ENCODE measurements around the gene MYO18A.
A peak's percentile ranks its signal among the peaks of the same experiment; 100 is the strongest.
"Not testable (repeated sequence)": the region's sequence is repeated elsewhere in the genome, so short reads cannot be mapped to it uniquely, and the experiment has no call there.

MYO18A gene

DNA sequence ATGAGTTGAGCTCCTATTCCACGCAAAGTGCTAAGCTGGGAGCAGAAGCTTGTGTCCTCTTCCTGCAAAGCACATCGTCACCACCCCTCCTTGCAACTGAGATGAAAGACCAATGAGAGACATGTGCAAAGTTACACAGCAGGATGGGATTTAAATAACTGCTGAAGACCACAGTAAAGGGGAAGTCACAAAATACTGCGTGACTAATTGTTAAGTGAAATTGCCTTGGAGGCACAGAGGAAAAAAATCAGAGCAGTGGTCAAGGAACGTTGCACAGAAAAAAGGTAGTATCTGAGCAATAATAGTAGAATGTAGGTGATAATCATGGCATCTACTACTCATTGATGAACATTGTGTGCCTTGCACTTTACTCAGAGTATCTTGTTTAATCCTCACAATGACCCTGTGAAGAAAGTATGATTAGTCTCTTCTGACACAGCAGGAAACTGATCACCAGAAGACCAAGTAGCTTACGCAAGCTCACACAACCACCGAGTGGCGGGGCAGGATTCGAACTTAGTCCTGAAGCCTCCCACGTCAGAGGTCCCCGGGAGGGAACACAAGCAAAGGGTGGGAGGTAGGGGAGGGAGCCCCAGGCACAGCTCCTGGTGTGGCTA lies 15.4 kb upstream of the MYO18A start:
- peak; percentile 28 for DNase-seq

DNA sequence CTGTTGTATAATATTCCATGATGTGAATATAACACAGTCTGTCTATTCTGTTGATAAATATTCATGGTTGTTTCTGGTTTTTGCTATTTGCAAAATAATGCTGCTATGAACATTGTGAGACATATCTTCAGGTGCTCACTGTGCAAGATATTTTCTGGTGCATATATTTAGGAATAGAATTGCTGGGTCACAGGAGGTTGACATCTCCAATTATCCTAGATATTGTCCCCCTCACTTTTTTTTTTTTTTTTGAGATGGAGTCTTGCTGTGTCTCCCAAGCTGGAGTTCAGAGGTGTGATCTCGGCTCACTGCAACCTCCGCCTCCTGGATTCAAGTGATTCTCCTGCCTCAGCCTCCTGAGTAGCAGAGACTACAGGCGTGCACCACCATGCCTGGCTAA lies 14.5 kb upstream of the MYO18A start:
- no peak for DNase-seq

DNA sequence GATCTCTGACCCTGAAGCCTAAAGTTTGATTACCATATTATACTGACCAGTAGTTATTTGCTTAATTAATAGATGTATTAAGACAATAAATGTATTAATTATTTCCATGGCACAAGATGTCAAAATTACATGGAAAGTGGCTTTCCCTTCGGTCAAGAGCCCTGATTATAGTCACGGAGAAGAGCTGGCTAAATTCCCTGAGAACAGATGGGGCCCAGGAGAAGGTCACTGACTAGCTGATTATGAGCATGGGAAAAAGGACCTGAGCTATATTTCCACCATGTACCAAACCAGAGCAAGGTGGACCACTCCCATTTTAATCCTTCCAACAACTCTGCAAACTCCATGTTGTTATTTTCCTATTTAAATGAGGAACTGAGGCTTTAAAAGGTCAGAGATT lies 12.9 kb upstream of the MYO18A start:
- DNase-seq, result no peak

DNA sequence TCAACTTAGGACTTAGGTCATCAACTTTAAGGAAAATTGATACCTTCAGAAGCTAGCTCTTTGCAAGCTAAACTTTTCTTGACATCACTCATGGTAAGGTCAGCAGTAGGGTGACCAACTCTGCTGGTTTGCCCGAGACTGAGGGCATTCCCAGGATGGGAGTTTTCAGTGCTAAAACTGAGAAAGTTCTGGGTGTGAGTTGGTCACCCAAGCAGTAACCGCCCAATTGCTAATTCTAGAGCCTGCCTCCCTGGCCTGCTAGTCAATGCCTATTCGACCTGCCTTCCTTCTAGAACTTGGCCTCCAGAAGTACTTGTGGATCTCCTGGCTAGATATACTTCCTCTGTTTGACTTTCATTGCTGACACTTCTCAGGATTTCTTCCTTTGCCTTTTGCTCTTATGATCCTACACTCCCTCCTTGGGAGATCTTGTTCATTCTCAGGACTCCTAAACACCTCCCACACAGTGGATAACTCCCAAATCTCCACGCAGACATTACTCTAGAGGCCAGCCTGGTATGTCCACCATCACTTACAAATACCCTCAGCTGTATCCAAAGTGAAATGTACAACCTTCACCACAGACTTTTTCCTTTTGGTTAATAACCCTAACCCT lies 10.5 kb upstream of the MYO18A start:
- DNase-seq, result no peak

DNA sequence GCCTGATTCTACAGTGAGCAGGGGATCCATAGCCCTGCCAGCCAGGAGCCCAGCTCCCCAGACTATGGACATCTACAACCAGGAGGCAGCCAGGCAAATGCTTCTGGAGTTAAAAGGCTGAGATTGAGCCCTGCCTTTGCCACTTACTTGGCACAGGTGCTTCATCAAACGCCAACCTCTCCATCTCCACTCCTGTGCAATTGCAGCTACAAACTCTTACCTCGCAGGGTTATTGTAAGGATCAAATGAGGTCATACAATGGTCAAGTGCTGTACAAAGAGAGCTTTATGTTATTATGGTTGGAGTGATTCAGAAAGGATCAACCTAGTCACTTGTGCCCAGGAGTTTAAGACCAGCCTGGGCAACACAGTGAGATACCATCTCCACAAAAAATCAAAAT lies 9.8 kb upstream of the MYO18A start:
- DNase-seq, result no peak

DNA sequence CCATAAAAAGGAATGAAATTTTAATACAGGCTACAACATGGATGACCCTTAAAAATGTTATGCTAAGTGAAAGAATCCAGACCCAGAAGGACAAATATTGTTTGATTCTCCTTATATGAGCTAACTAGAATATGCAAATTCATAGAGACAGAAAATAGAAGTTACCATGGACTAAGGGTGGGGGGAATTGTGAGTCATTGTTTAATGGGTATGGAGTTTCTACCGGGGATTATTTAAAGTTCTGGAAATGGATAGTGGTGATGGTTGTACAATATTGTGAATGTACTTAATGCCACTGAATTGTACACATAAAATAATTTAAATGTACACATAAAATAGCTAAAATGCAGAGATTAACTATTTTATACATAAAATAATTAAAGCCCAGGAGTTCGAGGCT lies 9.2 kb upstream of the MYO18A start:
- DNase-seq, result no peak

DNA sequence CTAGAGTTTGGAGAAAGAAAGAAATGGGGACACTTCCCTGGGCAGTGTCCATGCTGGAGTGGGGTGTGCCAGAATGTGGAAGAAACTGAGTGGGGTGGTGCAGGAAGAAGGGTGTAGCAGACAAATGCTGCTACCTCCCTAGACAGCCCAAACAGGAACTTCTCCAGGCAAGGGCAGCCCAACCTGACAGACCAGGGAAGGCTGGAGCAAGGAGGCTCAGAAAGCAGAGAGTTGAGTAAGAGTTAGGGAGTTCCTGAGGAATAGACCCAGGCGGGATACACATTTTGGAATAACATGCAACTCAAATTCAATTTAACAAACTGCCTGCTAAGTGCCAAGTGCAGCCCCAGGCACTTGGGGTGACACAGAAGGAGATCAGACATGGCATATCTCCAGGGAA lies 1.0 kb upstream of the MYO18A start:
- DNase-seq, result no peak

DNA sequence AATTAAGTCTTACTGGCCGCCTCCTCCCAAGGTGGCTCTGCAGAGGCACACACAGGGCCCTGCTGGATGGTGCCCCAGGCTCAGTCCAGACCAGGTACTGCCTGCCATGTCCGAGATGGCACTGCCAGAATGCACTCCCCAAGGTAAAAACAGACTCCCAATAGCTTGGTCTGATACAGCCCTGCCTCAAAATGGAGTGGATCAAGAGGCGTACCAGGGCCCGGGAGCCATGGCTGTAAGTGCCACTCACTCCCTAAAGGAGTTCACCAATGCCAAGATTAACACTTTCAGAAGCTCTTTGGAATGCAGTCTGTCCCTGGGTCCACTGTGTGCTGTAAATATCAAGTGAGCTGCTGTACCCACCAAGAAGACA lies 576 bp upstream of the MYO18A start:
- DNase-seq, result no peak

DNA sequence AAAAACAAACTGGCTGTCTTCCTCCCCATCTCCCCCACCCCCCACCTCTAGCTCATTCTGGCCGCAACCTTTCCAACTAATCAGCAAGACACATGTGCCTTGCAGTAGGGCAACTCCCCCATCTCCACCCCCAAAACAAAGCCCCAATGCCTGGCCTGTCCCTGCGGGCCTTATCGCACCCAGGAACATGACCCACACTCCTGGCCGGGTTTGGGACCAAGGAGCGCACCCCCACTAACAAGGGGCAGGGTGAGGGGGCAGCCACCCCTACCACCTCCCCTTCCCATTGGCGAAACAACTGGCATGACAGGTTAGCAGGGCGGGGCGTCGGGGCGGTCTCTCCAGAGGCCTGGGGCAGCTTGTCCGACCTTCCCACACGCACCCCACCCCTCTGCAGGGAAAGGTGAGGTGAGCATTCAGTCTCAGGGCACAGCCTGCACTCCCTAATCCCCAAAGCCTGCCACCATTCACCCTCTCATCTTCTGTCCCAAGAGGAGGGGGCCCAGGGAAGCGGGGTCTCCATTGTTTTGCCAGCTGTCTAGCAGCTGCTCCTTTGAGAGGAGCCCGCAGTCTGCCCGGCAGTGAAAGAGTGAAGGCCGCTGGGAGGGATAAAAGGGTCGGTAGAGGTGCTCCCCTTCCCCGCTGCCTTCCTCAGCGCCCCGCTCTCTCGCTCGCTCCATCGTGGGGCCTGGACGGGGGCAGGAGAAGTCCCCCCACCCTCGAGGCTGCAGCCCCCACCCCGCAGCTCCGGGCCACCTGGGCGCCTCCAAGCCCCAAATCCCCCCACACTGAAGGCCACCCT lies 765 bp downstream of the MYO18A start:
- DNase-seq, result no peak

DNA sequence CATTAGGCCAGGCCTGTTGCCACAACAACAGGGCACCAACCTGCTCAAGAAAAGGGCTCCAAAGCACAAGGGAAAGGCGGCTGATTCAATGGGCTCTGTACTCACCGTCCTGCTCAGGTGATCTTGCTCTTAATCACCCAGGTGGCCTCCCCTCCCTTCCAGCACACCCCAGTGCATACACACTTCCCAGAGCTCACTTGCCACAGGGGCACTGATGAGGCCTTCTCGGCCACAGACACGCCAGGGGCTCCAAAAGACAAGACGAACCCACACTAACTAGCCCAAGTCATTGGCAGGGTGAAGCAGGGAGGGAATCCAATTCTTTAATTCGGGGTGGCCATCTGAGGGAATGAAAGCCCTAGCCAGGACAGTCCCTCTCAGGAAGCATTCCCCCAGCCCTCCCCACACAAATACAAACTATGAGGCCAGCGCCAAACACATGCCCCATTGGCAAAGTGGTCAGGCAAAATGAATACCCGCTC lies 1.4 kb downstream of the MYO18A start:
- DNase-seq, result no peak

DNA sequence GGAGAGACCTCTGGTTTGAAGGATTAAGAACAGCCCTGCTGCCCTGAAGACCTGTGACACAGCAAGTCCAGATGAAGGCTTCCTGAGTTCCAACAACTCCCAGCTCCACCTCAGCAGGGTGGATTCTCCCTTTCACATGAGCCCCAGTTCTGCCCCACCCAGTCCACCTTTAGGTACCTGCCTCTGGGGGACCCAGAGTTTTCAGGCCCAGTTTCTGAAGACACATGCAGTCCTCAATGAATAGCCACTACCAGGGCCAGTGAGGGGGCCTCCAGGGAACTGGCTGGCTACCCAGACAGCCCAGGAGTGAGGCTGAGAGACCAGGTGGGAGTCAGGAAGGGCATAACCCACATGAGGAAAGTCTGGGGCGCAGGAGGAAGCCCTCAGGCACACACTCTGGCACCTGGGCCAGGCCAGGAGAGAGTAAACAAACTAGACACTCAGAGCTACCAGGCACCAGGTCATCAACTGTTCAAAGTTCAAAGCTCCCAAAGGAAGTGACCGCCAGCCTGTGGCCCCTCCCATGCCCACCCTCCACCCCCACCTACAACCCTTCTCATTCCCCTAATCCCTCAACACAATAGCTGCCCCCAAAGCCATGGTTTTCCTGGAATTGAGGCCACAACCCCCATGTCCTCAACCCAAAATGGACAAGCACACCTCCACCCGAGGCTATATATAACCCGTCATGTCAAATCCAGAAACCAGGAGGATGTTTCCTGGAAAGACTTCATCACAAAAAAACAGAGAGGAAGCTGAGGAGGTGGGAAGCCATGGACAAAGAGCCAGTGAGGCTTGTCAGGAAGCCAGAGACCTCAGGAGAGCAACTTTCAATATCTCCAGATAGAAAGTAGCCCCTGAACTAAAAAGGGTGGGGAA lies 2.1 kb downstream of the MYO18A start:
- no peak for DNase-seq

DNA sequence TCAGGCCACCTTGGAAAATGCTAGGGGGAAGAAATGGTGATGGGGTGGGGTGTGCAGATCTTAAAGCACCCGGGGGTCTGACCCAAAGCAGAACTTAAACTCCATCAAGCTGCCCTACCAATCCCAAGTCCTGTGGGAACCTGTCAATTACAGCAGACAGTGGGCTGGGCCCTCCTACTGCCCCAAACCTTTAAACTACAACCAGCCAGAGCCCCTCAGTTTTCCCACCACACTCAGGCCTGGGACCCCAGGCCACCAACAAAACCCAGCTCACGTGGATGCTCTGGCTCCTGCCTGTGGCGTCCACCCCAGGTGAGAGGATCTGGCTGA lies 2.7 kb downstream of the MYO18A start:
- DNase-seq, result no peak

DNA sequence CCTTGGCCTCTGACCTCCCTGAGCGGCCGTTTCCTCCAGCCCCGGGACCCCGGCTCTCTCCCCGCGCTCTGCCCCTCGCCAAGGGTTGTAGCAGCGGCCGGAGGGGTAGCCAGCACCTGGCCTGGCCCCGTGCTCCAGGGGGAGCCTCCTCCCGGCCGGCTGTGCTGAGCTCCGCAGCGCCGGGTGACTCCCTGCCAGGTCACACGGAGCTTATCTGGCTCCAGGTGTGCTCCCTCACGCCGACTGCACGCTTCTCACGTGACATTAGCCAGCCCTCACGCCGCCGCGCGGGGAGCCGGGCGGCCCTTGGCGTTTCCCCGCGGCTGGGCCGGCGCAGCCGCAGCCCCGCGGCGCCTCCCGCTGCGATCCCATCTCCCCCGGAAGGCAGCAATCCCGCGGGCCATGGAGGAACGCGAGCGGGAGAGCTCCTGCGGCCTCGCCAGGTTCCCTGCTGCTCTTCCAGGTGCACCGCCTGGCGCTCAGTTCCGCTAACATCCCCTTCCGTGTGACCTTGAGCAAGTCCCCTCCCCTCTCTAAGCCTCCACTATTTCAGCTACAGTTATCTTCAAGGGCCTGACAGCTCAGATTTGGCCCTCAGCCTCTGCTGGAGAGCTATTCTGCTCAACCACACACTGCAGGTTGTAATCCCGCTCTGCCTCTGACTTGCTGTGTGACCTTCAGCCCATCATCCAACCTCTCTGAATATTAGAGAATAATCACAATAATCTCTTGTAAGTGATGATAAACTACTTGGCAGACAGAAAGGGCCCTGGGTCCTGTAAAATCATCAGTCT lies 3.4 kb downstream of the MYO18A start:
- DNase-seq, result peak; percentile 27

DNA sequence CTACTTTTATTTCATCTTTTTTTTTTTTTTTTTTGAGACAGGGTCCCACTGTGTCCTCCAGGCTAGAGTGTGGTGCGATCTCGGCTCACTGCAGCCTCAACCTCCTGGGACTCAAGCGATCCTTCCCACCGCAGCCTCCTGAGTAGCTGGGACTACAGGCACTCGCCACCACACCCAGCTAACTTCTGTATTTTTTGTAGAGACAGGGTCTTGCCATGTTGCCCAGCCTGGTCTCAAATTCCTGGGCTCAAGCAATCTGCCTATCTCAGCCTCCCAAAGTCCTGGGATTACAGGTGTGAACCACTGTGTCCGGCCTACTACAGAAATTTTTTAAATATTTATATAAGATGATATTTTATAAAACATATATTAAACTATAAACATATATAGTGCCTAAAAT lies 4.8 kb downstream of the MYO18A start:
- DNase-seq, result no peak

DNA sequence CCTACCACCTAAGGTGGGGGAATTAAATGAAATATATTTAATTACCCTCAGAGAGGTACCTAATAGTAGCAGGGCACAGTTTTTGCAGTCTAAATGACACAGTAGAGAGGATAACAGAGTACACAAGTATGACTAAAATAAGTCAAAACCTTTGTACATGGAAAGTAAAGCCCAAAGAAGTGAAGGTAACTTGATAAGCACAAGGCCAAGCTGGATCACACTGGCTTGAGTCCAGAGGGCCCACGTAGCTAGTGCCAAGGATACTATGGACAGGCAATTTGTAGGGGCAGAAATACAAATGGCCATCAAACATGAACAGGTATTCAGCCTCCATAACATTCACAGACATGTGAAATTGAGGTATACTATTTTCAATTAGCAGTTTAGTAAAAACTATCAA lies 7.6 kb downstream of the MYO18A start:
- DNase-seq, result no peak

DNA sequence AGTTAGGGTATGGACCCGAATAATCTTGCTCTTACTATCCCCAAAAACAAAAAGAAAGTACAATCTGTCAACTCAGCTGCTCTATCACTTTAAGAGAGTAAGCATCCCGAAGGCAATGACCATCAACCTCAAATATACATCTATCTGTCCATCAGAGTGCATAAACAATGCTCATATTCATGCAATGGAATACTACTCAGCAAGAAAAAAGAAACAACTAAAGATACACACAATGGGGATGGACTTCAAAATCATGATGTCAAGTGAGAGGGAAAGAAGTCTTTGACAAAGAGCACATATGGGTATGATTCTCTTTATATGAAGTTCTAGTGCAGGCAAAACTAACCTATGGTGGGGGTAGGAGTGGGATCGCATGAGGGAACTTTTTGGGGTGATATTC lies 9.5 kb downstream of the MYO18A start:
- no peak for DNase-seq

DNA sequence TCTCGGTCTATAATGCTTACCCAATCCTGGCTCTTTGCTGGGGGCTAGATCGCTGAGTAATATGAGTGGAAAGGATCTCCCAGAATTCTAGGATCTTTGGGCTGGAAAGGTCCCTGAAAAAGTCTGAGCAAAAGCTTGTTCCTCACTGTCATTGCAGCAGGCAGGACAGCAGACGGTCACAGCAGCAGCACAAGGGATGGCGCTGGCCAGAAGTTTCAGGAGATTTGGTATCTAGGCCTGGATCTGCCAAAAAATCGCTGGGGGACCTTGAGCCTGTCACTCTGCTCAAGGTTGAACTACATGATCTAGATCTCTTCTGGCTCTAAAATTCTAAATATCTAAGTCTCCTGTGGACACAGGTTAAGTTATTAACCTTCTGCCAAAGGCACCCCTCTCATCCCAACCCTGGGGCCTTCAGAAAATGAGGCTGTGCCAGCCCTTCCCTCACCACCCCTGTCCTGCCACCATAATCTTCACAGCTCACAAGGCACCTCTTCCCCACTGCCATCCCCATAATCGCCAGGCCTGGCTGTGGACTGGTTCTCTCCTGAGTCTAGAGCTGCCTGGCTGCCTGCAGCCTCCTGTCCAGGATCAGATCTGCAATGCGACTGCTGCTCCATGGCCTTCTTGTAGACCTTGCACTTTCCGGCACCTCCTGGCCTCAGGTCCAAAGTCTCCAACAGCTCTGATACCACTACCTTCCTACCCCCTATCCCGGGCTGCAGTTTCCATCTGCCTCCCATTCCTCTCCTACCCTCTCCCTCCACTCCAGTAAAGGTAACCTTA lies 10.2 kb downstream of the MYO18A start:
- no peak for DNase-seq

DNA sequence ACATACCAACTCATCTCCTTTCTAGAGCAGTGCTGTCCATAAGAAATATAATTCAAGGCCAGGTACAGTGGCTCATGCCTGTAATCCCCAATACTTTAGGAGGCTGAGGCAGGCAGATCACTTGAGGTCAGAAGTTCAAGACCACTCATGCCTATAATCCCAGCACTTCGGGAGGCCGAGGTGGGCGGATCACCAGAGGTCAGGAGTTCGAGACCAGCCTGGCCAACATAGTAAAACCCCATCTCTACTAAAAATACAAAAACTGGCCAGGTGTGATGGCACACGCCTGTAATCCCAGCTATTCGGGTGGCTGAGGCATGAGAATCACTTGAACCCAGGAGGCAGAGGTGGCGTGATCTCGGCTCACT lies 11.5 kb downstream of the MYO18A start:
- DNase-seq, result not testable (repeated sequence)

DNA sequence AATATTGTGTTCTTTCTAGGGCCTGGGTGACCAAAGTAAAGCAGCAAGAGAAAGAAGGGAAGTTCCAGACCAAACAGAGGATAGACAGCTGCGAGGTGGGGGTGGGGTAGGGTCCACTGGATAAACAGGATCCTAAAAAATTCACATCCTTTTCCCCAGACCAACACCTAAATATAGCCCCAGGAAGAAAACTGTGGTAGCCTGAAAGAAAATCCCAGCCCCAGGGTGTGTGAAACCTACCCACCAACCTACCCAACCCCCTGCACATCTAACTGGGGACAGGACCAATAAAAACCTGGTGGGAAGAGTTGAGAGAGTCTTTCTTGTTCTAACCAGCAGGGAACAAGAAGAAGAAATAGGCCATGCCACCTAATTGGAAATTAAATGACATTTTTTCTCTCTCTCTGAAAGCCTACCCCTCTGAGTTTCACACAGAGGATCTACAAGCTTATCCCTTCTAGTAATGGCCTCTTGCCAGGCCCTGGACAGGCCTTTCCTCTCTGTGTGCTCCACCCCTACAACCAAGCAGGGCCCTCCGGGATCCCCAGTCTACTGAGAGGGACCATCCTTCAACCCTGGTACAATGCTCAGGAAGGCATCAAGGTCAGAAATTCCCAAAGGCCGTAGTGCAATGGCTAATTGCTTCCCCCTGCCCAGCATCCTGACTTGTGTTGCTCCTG lies 12.0 kb downstream of the MYO18A start:
- DNase-seq, result no peak

DNA sequence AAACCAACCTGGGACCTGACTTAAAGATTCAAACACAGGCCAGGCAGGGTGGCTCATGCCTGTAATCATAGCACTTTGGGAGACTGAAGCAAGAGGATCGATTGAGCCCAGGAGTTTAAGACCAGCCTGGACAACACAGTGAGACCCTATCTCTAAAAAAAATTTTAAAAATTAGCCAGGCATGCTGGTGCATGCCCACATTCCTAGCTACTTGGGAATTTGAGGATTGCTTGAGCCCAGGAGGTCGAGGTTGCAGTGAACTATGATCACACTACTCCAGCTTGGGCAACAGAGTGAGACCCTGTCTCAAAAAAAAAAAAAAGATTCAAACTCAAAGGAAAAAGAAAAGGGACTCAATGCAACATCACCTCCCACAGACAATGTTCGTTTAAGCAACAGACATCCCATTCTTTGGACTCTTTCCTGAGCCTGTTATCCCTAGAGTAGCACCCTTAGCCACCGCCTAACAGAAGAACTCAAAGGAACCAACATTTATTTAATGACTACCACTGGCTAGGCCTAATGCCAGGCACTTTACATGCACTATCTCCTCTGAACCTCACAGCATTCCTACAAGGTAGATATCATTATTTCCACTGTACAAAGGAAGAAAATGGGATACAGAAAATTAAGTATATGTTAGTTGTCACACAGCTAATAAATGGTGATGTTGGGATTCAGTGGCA lies 12.7 kb downstream of the MYO18A start:
- no peak for DNase-seq

DNA sequence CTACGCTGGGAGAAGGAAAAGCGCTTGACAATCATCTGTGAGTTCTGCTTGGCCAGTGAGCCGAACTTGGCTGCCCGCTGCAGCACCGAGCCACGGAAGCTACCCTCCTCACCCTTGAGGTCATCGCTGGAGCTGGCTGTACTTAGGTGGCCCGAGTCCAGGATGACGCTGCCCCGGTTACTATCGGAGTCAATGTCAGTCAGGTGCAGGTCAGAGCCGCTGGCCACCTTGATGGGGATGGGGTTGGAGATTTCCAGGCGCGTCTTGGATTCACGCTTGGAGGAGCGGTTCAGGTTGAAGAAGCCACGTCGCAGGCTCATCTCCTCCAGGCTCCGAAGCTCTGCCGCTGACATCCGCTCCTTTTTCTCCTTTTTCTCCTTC lies 13.7 kb downstream of the MYO18A start:
- no peak for DNase-seq

Data from fibroblast of upper back skin (primary cell).